ENCODE results near the gene CHFR. TPM values are rescaled to one million over a fixed set of nuclear protein-coding genes. Genes with fewer than 3 reads are reported as not detected.
"Not testable (repeated sequence)": the region's sequence is repeated elsewhere in the genome, so short reads cannot be mapped to it uniquely, and the experiment has no call there.

CHFR gene
- total and polyA plus RNA-seq, 2 donors (not counting 3 experiments of a cell fraction or from before 2014, with no cell fraction given) = 45.4 to 66.5 TPM

GRCh38 chr12:132857019-132857418 is 30.4 kb downstream of the CHFR start:
- FAIRE-seq; intact Hi-C loops (cut with micrococcal nuclease); H3K4me3 ChIP-seq (replicated peaks in 1 of 3; ENCODE audit: insufficient read depth in 1 of 3, low read depth in 1 of 3, low read length in 3 of 3): not testable (repeated sequence)

GRCh38 chr12:132856581-132856980 is 30.8 kb downstream of the CHFR start:
- Histone ChIP-seq H3K4me1 (ENCODE audit: control insufficient read depth, extremely low read depth, insufficient read depth, low read length) (no peaks in the 10 kb centered on the region), H3K9me3 (replicated peaks; ENCODE audit: control insufficient read depth, insufficient read depth, low read length) (no peaks in the 10 kb centered on the region), H4K20me1 (replicated peaks; ENCODE audit: control insufficient read depth, extremely low read depth, insufficient read depth, low read length) (no peaks in the 10 kb centered on the region), H3K9me1 (replicated peaks; ENCODE audit: control insufficient read depth, extremely low read depth, insufficient read depth, low read length) (no peaks in the 10 kb centered on the region), H2AFZ (ENCODE audit: low read depth, low read length) (no peak overlapping the region), H3K4me2 (ENCODE audit: insufficient read depth, low read length) (no peak overlapping the region), H3K79me2 (ENCODE audit: control insufficient read depth, insufficient read depth, low read length) (no peaks in the 10 kb centered on the region), H3K4me3 (replicated peaks in 1 of 3; ENCODE audit: insufficient read depth in 1 of 3, low read depth in 1 of 3, low read length in 3 of 3) (no peak overlapping the region), H3K27ac (ENCODE audit: insufficient read depth, low read depth, low read length) (no peak overlapping the region), H3K36me3 (ENCODE audit: control insufficient read depth in 2 of 2, extremely low read depth in 1 of 2, insufficient read depth in 2 of 2, low read length in 2 of 2) (peaks cover 28 to 51% of the 10 kb centered on the region in 2 experiments), H3K27me3 (ENCODE audit: control insufficient read depth in 2 of 2, insufficient read depth in 2 of 2, low read length in 2 of 2) (no peaks in the 10 kb centered on the region), H3K9ac (replicated peaks; ENCODE audit: extremely low read depth, insufficient read depth, low read length) (no peak overlapping the region)
- BruUV-seq (replicated peaks) = no TSS peak
- FAIRE-seq = no peak
- CTCF ChIA-PET = no interaction called here
- intact Hi-C loops (cut with micrococcal nuclease) (no loop called here), dilution Hi-C loops (cut with MboI; ENCODE audit: extremely low pct_ligation_motif_present, low sequenced_read_pairs) (no loop called here)
- POLR2A ChIA-PET = no interaction called here
- no peak for TF ChIP-seq POLR2AphosphoS5 (IDR thresholded peaks at IDR 0.05; ENCODE audit: insufficient read depth, low read depth, low read length)
- no peak for TF ChIP-seq GATA2 (IDR thresholded peaks at IDR 0.05; ENCODE audit: insufficient read depth, insufficient read length, low read depth, low read length)
- TF ChIP-seq MYC (IDR thresholded peaks at IDR 0.05; ENCODE audit: low read depth, low read length) = no peak
- TF ChIP-seq FOS (IDR thresholded peaks at IDR 0.05; ENCODE audit: borderline replicate concordance, insufficient read depth, low read length) = no peak
- TF ChIP-seq MAX (IDR thresholded peaks at IDR 0.05; ENCODE audit: insufficient read depth, insufficient read length) = no peak
- TF ChIP-seq JUN (IDR thresholded peaks at IDR 0.05; ENCODE audit: borderline replicate concordance, insufficient read depth, insufficient read length, low read depth) = no peak
- TF ChIP-seq POLR2A (IDR thresholded peaks at IDR 0.05; ENCODE audit: low read depth, low read length) = no peak
- no peak for DNase-seq (ENCODE audit: low read depth, low spot score)

More at GRCh38 chr12:132857019-132857418, 30.4 kb downstream of the CHFR start:
- CTCF ChIA-PET; H3K4me2 ChIP-seq (ENCODE audit: insufficient read depth, low read length); BruUV-seq (replicated peaks); H3K9me1 ChIP-seq (replicated peaks; ENCODE audit: control insufficient read depth, extremely low read depth, insufficient read depth, low read length); H2AFZ ChIP-seq (ENCODE audit: low read depth, low read length); H3K9me3 ChIP-seq (replicated peaks; ENCODE audit: control insufficient read depth, insufficient read depth, low read length); POLR2A ChIA-PET; H4K20me1 ChIP-seq (replicated peaks; ENCODE audit: control insufficient read depth, extremely low read depth, insufficient read depth, low read length); H3K4me1 ChIP-seq (ENCODE audit: control insufficient read depth, extremely low read depth, insufficient read depth, low read length); H3K27me3 ChIP-seq (ENCODE audit: control insufficient read depth in 2 of 2, insufficient read depth in 2 of 2, low read length in 2 of 2); H3K79me2 ChIP-seq (ENCODE audit: control insufficient read depth, insufficient read depth, low read length); H3K9ac ChIP-seq (replicated peaks; ENCODE audit: extremely low read depth, insufficient read depth, low read length); DNase-seq (ENCODE audit: low read depth, low spot score); dilution Hi-C loops (cut with MboI; ENCODE audit: extremely low pct_ligation_motif_present, low sequenced_read_pairs); H3K27ac ChIP-seq (ENCODE audit: insufficient read depth, low read depth, low read length): not testable (repeated sequence)
- peaks cover 27 to 50% of the 10 kb centered on the region in 2 experiments for H3K36me3 ChIP-seq (ENCODE audit: control insufficient read depth in 2 of 2, extremely low read depth in 1 of 2, insufficient read depth in 2 of 2, low read length in 2 of 2)

GRCh38 chr12:132855211-132855610 is 32.2 kb downstream of the CHFR start:
- H3K9ac ChIP-seq (replicated peaks; ENCODE audit: extremely low read depth, insufficient read depth, low read length); intact Hi-C loops (cut with micrococcal nuclease); H3K9me3 ChIP-seq (replicated peaks; ENCODE audit: control insufficient read depth, insufficient read depth, low read length); H3K27ac ChIP-seq (ENCODE audit: insufficient read depth, low read depth, low read length); H3K4me1 ChIP-seq (ENCODE audit: control insufficient read depth, extremely low read depth, insufficient read depth, low read length); H3K27me3 ChIP-seq (ENCODE audit: control insufficient read depth in 2 of 2, insufficient read depth in 2 of 2, low read length in 2 of 2); CTCF ChIA-PET; dilution Hi-C loops (cut with MboI; ENCODE audit: extremely low pct_ligation_motif_present, low sequenced_read_pairs); FAIRE-seq; H4K20me1 ChIP-seq (replicated peaks; ENCODE audit: control insufficient read depth, extremely low read depth, insufficient read depth, low read length); H3K4me3 ChIP-seq (replicated peaks in 1 of 3; ENCODE audit: insufficient read depth in 1 of 3, low read depth in 1 of 3, low read length in 3 of 3); H3K9me1 ChIP-seq (replicated peaks; ENCODE audit: control insufficient read depth, extremely low read depth, insufficient read depth, low read length); BruUV-seq (replicated peaks); H2AFZ ChIP-seq (ENCODE audit: low read depth, low read length); DNase-seq (ENCODE audit: low read depth, low spot score); H3K4me2 ChIP-seq (ENCODE audit: insufficient read depth, low read length); H3K79me2 ChIP-seq (ENCODE audit: control insufficient read depth, insufficient read depth, low read length): not testable (repeated sequence)
- POLR2A ChIA-PET = interaction anchor here (0.7 kb wide), 1 partner anchor 26 kb away, joined by 3 read pairs; no protein-coding TSS in a partner anchor
- peaks cover 25 to 52% of the 10 kb centered on the region in 2 experiments for H3K36me3 ChIP-seq (ENCODE audit: control insufficient read depth in 2 of 2, extremely low read depth in 1 of 2, insufficient read depth in 2 of 2, low read length in 2 of 2)
